K562 (cell line): Measurements from ENCODE around the gene UBXN10. TPM values are rescaled to one million over a fixed set of nuclear protein-coding genes. Genes with fewer than 3 reads are reported as not detected.

ENCODE experiments used
- ATF2 ChIP-seq: sonication (generic); formaldehyde crosslinking; IDR thresholded peaks from 2 replicates; pipeline ENCODE4 v1.8.1; 2022; ENCODE audit warnings: missing genetic modification reagents
- BRF1 ChIP-seq: IDR thresholded peaks from 3 replicates; pipeline ENCODE4 v1.6.1; 2011; ENCODE audit warnings: borderline replicate concordance, mild to moderate bottlenecking; ENCODE audit not compliant: insufficient read length; ENCODE audit errors: extremely low read depth
- E2F6 ChIP-seq, 2 experiments: IDR thresholded peaks; 2 replicates each; pipeline ENCODE4 v1.6.1; 2011; ENCODE audit warnings: borderline replicate concordance in 1 of 2, control low read depth in 1 of 2, low read depth in 1 of 2, low read length in 1 of 2, mild to moderate bottlenecking in 1 of 2, mixed read lengths in 1 of 2, moderate library complexity in 1 of 2; ENCODE audit not compliant: insufficient read depth in 1 of 2, insufficient read length in 1 of 2, poor library complexity in 1 of 2, severe bottlenecking in 1 of 2; ENCODE audit errors: extremely low read depth in 1 of 2
- EP300 ChIP-seq: IDR thresholded peaks from 2 replicates; pipeline ENCODE4 v1.6.1; 2012; ENCODE audit warnings: low read length, improper control_type of control experiment
- GTF3C2 ChIP-seq: IDR thresholded peaks from 3 replicates; pipeline ENCODE4 v1.6.1; 2011; ENCODE audit warnings: borderline replicate concordance, mild to moderate bottlenecking, moderate library complexity; ENCODE audit not compliant: insufficient read length; ENCODE audit errors: extremely low read depth
- MIER1 ChIP-seq: fragments of 450-650 bp; IDR thresholded peaks from 2 replicates; pipeline ENCODE4 v1.6.1; 2016; ENCODE audit warnings: antibody characterized with exemption, mild to moderate bottlenecking, low read depth
- PBX2 ChIP-seq, 2 experiments: IDR thresholded peaks in 1 of 2; conservative IDR thresholded peaks in 1 of 2; 2 replicates each; pipeline ENCODE4 v1.6.1; 2016; ENCODE audit warnings: low read depth in 2 of 2, mild to moderate bottlenecking in 1 of 2, missing compliant biosample characterization in 1 of 2, missing genetic modification characterization in 1 of 2, moderate library complexity in 1 of 2
- PHF8 ChIP-seq: fragments of 200-600 bp; sonication (generic); IDR thresholded peaks from 2 replicates; pipeline ENCODE4 v1.6.1; 2012; ENCODE audit warnings: mixed run types, mild to moderate bottlenecking, inconsistent platforms, low read length, moderate library complexity, borderline replicate concordance
- ZHX1 ChIP-seq: fragments of 150-350 bp; conservative IDR thresholded peaks from 2 replicates; pipeline ENCODE4 v1.6.1; 2014; ENCODE audit warnings: low read length
- ZNF316 ChIP-seq: fragments of 450-650 bp; IDR thresholded peaks from 2 replicates; pipeline ENCODE4 v1.6.1; 2016
- polyA plus RNA-seq, 8 experiments: library from polyadenylated mRNA; depleted of rRNA in 4 of 8; stranded (reverse) in 5 of 8; unstranded in 3 of 8; fragments of >200 nt; fragmentation: Nextera tagmentation in 2 of 8; fragmentation: Illumina TruSeq in 1 of 8; extraction: Ambion mirVana in 2 of 8; extraction: Trizol in 1 of 8; gene quantifications; 2 replicates each; pipeline versions ENCODE4 v1.2.1 to v1.2.3, GENCODE V29; 2011 to 2014; ENCODE audit warnings: inconsistent platforms in 1 of 8, missing spikeins in 1 of 8
- total RNA-seq, 7 experiments: library from RNA; depleted of rRNA in 6 of 7; stranded (reverse); fragments of >200 nt in 6 of 7; fragmentation: Illumina TruSeq in 2 of 7; extraction: Trizol in 2 of 7; gene quantifications; 2 replicates each; pipeline versions ENCODE4 v1.2.1 to v1.2.3, GENCODE V29; 2011 to 2021; ENCODE audit warnings: low replicate concordance in 1 of 7

UBXN10 gene
- total and polyA plus RNA-seq, 9 of the 15 experiments (the other 6 are each of a cell fraction or from before 2014, with no cell fraction given), result 10.7 to 17.7 (median 13.6) TPM

GRCh38 chr1:20192364-20192763 is 6.5 kb downstream of the UBXN10 start (continued):
- TF ChIP-seq GTF3C2, result no peak
- TF ChIP-seq ATF2 (CRISPR knock-in tag), result no peak
- no peak for TF ChIP-seq EP300
- peak in 1 of 2 experiments; percentile 16 for TF ChIP-seq E2F6 (IDR thresholded peaks at IDR 0.05; ENCODE audit: borderline replicate concordance in 1 of 2, extremely low read depth in 1 of 2, insufficient read depth in 1 of 2, insufficient read length in 1 of 2, low read depth in 1 of 2, low read length in 1 of 2, poor library complexity in 1 of 2, severe bottlenecking in 1 of 2)
- no peak for TF ChIP-seq PBX2 (CRISPR knock-in tag; IDR thresholded peaks at IDR 0.05; ENCODE audit: low read depth)
- no peak for TF ChIP-seq PBX2 (tag; conservative IDR thresholded peaks at IDR 0.05; ENCODE audit: low read depth)
- TF ChIP-seq MIER1, result no peak
- TF ChIP-seq ZHX1, result no peak
- TF ChIP-seq BRF1, result no peak
- no peak for TF ChIP-seq PHF8
- TF ChIP-seq ZNF316, result peak; percentile 71
